Activated CD8-positive, alpha-beta memory T cell treated with anti-CD3 and anti-CD28 coated beads for 4 hours (primary cell): ENCODE data around the gene DR1.
"Not testable (repeated sequence)": the region's sequence is repeated elsewhere in the genome, so short reads cannot be mapped to it uniquely, and the experiment has no call there.

Experiments used
- DNase-seq, 2 donors: peaks; one replicate each; pipeline ENCODE4 v3.0.0-alpha.2; 2020; ENCODE audit warnings: low read depth in 2 of 2

The DR1 gene

GRCh38 chr1:93340090-93340489, 5.6 kb upstream of the DR1 start:
- DNase-seq: no peak

GRCh38 chr1:93344484-93344883, 1.2 kb upstream of the DR1 start:
- no peak for DNase-seq

GRCh38 chr1:93344886-93345632, 648 bp upstream of the DR1 start:
- DNase-seq: no peak

GRCh38 chr1:93346421-93346993, 800 bp downstream of the DR1 start:
- peak in 1 of 2 donors; percentile 4 for DNase-seq

GRCh38 chr1:93347334-93347899, 1.7 kb downstream of the DR1 start:
- DNase-seq: no peak

- DNase-seq: no peak
Observed at GRCh38 chr1:93348104-93348728, 2.5 kb downstream of the DR1 start.

GRCh38 chr1:93349231-93350135, 3.8 kb downstream of the DR1 start:
- no peak for DNase-seq

- DNase-seq: no peak
Observed at GRCh38 chr1:93350322-93350721, 4.6 kb downstream of the DR1 start.

GRCh38 chr1:93350875-93351274, 5.2 kb downstream of the DR1 start:
- DNase-seq: no peak

GRCh38 chr1:93351346-93351745, 5.6 kb downstream of the DR1 start:
- not testable (repeated sequence) for DNase-seq

GRCh38 chr1:93352376-93352775, 6.7 kb downstream of the DR1 start:
- no peak for DNase-seq

- no peak for DNase-seq
Observed at GRCh38 chr1:93353286-93353685, 7.6 kb downstream of the DR1 start.

GRCh38 chr1:93354749-93355148, 9.0 kb downstream of the DR1 start:
- no peak for DNase-seq

- no peak for DNase-seq
Observed at GRCh38 chr1:93357242-93357641, 11.5 kb downstream of the DR1 start.

- DNase-seq: no peak
Observed at GRCh38 chr1:93358293-93358692, 12.6 kb downstream of the DR1 start.

- no peak for DNase-seq
Observed at GRCh38 chr1:93360111-93360510, 14.4 kb downstream of the DR1 start.

- no peak for DNase-seq
Observed at GRCh38 chr1:93362237-93362636, 16.5 kb downstream of the DR1 start.

- DNase-seq: no peak
Observed at GRCh38 chr1:93365813-93366212, 20.1 kb downstream of the DR1 start.

- DNase-seq: no peak
Observed at GRCh38 chr1:93369734-93370133, 24.0 kb downstream of the DR1 start.

GRCh38 chr1:93374334-93375106, 28.8 kb downstream of the DR1 start:
- no peak for DNase-seq

GRCh38 chr1:93384656-93385055, 38.9 kb downstream of the DR1 start:
- no peak for DNase-seq
